Measurements from ENCODE around the gene BOD1L1.

GRCh38 chr4:13580036-13580435, 47.5 kb downstream of the BOD1L1 start:
- TF ChIP-seq CTCF (IDR thresholded peaks at IDR 0.05) (no peak), POLR2A (IDR thresholded peaks at IDR 0.05) (no peak)

Data from Peyer's patch (tissue), 4 donors.